Measurements from ENCODE around the gene NRAS. TPM values are rescaled to one million over a fixed set of nuclear protein-coding genes. Genes with fewer than 3 reads are reported as not detected.

The NRAS gene
- total and polyA plus RNA-seq, 9 of the 15 experiments (the other 6 are each of a cell fraction or from before 2014, with no cell fraction given): 40.7 to 94.5 (median 75.4) TPM

DNA sequence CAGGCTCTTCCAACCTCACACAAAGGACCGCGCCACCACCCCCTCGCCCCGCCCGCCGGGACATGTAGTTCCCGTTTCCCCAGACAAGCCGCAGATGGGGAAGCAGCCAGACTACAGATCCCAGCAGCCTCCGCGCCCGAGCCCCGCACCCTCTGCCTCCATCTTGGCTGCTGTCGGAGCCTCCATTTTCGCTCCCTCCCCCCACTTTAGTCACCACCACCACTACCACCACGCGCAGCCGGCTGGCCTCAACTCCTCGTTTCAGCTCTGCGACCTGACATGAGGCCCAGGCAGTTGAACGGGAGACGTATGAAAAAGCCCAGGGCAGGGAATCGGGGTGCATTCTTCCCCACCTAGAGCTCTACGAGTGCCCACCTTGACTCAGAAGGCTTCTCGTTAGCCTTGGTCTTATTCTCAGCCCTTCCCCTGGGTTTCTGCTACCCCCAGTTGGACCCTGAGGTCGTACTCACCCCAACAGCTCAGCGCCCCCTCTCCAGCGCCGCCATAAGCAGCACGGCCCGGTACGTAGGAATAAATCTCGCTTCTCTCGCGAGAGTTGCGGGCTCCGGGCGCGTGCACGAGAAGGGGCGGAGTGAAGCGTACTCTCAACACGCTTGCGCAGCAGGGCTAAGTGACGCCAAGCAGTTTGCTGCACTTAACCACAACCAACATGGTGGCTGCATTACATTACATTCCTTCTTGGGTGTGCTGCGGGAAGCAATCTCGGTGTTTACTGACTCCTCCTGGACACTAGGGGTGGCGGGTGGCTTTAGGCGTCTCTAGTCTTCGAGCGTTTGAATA, 41.1 kb upstream of the NRAS start, which contains the start of gene CSDE1 (continued):
- TF ChIP-seq TCF3 (CRISPR knock-in tag; IDR thresholded peaks at IDR 0.05) (0 out of 2 replicates have a peak, but pooled peaks have one; percentile 10), ZNF780A (CRISPR knock-in tag; IDR thresholded peaks at IDR 0.05) (no peak), SP2 (IDR thresholded peaks at IDR 0.05; ENCODE audit: extremely low read depth, low read depth, low read length, poor library complexity, severe bottlenecking) (no peak), STAT5B (CRISPR knock-in tag; IDR thresholded peaks at IDR 0.05) (no peak), SRF (CRISPR knock-in tag; IDR thresholded peaks at IDR 0.05) (peak; percentile 21 to 71; a peak in 2 of 4 replicates), SAFB2 (IDR thresholded peaks at IDR 0.05; ENCODE audit: borderline replicate concordance, low read depth, low read length, severe bottlenecking) (no peak), ATF1 (CRISPR knock-in tag; IDR thresholded peaks at IDR 0.05) (no peak), ATF1 (tag; IDR thresholded peaks at IDR 0.05) (peak; percentile 93), SRSF7 (optimal IDR thresholded peaks at IDR 0.05; ENCODE audit: low read depth, low read length) (no peak), SAFB (IDR thresholded peaks at IDR 0.05; ENCODE audit: borderline replicate concordance, low read depth, low read length) (no peak), HCFC1 (IDR thresholded peaks at IDR 0.05; ENCODE audit: low read depth, low read length) (peak; percentile 97)
- TF ChIP-seq, protein P1, sequence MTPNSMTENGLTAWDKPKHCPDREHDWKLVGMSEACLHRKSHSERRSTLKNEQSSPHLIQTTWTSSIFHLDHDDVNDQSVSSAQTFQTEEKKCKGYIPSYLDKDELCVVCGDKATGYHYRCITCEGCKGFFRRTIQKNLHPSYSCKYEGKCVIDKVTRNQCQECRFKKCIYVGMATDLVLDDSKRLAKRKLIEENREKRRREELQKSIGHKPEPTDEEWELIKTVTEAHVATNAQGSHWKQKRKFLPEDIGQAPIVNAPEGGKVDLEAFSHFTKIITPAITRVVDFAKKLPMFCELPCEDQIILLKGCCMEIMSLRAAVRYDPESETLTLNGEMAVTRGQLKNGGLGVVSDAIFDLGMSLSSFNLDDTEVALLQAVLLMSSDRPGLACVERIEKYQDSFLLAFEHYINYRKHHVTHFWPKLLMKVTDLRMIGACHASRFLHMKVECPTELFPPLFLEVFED (CRISPR knock-in tag; conservative IDR thresholded peaks at IDR 0.05): peak; percentile 87
- TF ChIP-seq, protein P2, sequence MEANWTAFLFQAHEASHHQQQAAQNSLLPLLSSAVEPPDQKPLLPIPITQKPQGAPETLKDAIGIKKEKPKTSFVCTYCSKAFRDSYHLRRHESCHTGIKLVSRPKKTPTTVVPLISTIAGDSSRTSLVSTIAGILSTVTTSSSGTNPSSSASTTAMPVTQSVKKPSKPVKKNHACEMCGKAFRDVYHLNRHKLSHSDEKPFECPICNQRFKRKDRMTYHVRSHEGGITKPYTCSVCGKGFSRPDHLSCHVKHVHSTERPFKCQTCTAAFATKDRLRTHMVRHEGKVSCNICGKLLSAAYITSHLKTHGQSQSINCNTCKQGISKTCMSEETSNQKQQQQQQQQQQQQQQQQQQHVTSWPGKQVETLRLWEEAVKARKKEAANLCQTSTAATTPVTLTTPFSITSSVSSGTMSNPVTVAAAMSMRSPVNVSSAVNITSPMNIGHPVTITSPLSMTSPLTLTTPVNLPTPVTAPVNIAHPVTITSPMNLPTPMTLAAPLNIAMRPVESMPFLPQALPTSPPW (CRISPR knock-in tag; IDR thresholded peaks at IDR 0.05): peak; percentile 91
- TF ChIP-seq, protein P3, sequence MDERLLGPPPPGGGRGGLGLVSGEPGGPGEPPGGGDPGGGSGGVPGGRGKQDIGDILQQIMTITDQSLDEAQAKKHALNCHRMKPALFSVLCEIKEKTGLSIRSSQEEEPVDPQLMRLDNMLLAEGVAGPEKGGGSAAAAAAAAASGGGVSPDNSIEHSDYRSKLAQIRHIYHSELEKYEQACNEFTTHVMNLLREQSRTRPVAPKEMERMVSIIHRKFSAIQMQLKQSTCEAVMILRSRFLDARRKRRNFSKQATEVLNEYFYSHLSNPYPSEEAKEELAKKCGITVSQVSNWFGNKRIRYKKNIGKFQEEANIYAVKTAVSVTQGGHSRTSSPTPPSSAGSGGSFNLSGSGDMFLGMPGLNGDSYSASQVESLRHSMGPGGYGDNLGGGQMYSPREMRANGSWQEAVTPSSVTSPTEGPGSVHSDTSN (CRISPR knock-in tag; IDR thresholded peaks at IDR 0.05; ENCODE audit: low read depth): no peak
- TF ChIP-seq, protein P3 (tag; conservative IDR thresholded peaks at IDR 0.05; ENCODE audit: low read depth): no peak
- TF ChIP-seq, protein P4, sequence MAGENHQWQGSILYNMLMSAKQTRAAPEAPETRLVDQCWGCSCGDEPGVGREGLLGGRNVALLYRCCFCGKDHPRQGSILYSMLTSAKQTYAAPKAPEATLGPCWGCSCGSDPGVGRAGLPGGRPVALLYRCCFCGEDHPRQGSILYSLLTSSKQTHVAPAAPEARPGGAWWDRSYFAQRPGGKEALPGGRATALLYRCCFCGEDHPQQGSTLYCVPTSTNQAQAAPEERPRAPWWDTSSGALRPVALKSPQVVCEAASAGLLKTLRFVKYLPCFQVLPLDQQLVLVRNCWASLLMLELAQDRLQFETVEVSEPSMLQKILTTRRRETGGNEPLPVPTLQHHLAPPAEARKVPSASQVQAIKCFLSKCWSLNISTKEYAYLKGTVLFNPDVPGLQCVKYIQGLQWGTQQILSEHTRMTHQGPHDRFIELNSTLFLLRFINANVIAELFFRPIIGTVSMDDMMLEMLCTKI (IDR thresholded peaks at IDR 0.05; ENCODE audit: partially characterized antibody): no peak
- TF ChIP-seq, protein P5, sequence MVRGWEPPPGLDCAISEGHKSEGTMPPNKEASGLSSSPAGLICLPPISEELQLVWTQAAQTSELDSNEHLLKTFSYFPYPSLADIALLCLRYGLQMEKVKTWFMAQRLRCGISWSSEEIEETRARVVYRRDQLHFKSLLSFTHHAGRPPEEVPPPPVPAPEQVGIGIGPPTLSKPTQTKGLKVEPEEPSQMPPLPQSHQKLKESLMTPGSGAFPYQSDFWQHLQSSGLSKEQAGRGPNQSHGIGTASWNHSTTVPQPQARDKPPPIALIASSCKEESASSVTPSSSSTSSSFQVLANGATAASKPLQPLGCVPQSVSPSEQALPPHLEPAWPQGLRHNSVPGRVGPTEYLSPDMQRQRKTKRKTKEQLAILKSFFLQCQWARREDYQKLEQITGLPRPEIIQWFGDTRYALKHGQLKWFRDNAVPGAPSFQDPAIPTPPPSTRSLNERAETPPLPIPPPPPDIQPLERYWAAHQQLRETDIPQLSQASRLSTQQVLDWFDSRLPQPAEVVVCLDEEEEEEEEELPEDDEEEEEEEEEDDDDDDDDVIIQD (CRISPR knock-in tag; IDR thresholded peaks at IDR 0.05): no peak
